ENCODE results near the gene FGFBP3. TPM values are rescaled to one million over a fixed set of nuclear protein-coding genes. Genes with fewer than 3 reads are reported as not detected.

Gene FGFBP3
- total RNA-seq = 0.32 and 0.91 TPM in 2 replicates

GRCh38 chr10:91909117-91909677 lies at the start of gene FGFBP3:
Gene FGFBP3 (minus strand): TSS chr10:91909486. CDS start chr10:91908969, 517 bp downstream.

GRCh38 chr10:91923371-91924211 lies 14.3 kb upstream of the FGFBP3 start, which contains the start of gene BTAF1:
Gene BTAF1 (plus strand): TSS chr10:91923770. CDS start chr10:91924077, 307 bp downstream.

Small RNA genes lying within 50 kb of the gene (small RNA-seq; reads per million reads assigned to genes)
- not detected for gene AL359198.2

Other genes with a start within 250 kb of the FGFBP3 start
- gene TNKS2, start 111.1 kb downstream of the FGFBP3 start, total RNA-seq = 52.9 and 57.0 TPM in 2 replicates
- 47.2 and 55.9 TPM in 2 replicates for gene BTAF1, start 14.3 kb upstream of the FGFBP3 start, total RNA-seq